ENCODE measurements around the gene PIH1D1. TPM values are rescaled to one million over a fixed set of nuclear protein-coding genes. Genes with fewer than 3 reads are reported as not detected.

Gene PIH1D1
- total RNA-seq, 1 donor from 2014 or later = 133 TPM

GRCh38 chr19:49488046-49488862 is 36.6 kb upstream of the PIH1D1 start:
- peak; percentile 85 for DNase-seq (ENCODE audit: low spot score)
- Mint-ChIP-seq H3K4me1 (peaks cover 26% of the 10 kb centered on the region), H3K9me3 (no peaks in the 10 kb centered on the region), H3K27ac (peak overlapping the region; percentile 98), H3K27me3 (ENCODE audit: insufficient read depth, low read depth) (peaks cover 9% of the 10 kb centered on the region), H3K4me3 (peak overlapping the region; percentile 98), H3K36me3 (peaks cover 33% of the 10 kb centered on the region)
- Histone ChIP-seq H3K79me2 (ENCODE audit: low read depth) (peaks cover 37% of the 10 kb centered on the region), H3K9ac (peak overlapping the region; percentile 99), H3K4me3 (peak overlapping the region; percentile 97), H3K4me1 (peaks cover 9% of the 10 kb centered on the region), H3K27ac (peak overlapping the region; percentile 87), H3K9me3 (ENCODE audit: low read depth) (no peaks in the 10 kb centered on the region), H2AFZ (replicated peaks) (no peak overlapping the region), H4K20me1 (ENCODE audit: low read depth) (peaks cover 42% of the 10 kb centered on the region), H3F3A (ENCODE audit: low read depth) (peaks cover 64% of the 10 kb centered on the region), H3K4me2 (peak overlapping the region; percentile 99), H3K36me3 (peaks cover 4% of the 10 kb centered on the region), H3K27me3 (no peaks in the 10 kb centered on the region)
- TF ChIP-seq CTCF (IDR thresholded peaks at IDR 0.05) (no peak), EZH2 (IDR thresholded peaks at IDR 0.05) (no peak), EZH2phosphoT487 (IDR thresholded peaks at IDR 0.05) (no peak)

- H2AFZ ChIP-seq (replicated peaks) = no peak within 1 kb of the TSS
- no peaks in the 10 kb centered on the region for H3K9me3 ChIP-seq (ENCODE audit: low read depth)
- peaks cover 26% of the 10 kb centered on the region for H3K4me1 Mint-ChIP-seq
- peak; percentile 100 for DNase-seq (ENCODE audit: low spot score)
- peaks cover 27% of the 10 kb centered on the region for H3K36me3 Mint-ChIP-seq
- peak within 1 kb of the TSS; percentile 99 for H3K4me2 ChIP-seq
- H3K4me3 Mint-ChIP-seq = peak within 1 kb of the TSS; percentile 98
- peak within 1 kb of the TSS; percentile 97 for H3K4me3 ChIP-seq
- peak within 1 kb of the TSS; percentile 87 for H3K27ac ChIP-seq
- H3K27ac Mint-ChIP-seq = peak within 1 kb of the TSS; percentile 98
- H3K27me3 ChIP-seq = no peaks in the 10 kb centered on the region
- no peaks in the 10 kb centered on the region for H3K9me3 Mint-ChIP-seq
- H4K20me1 ChIP-seq (ENCODE audit: low read depth) = peaks cover 42% of the 10 kb centered on the region
- TF ChIP-seq CTCF (IDR thresholded peaks at IDR 0.05) (no peak), EZH2phosphoT487 (IDR thresholded peaks at IDR 0.05) (no peak), EZH2 (IDR thresholded peaks at IDR 0.05) (no peak)
- peak within 1 kb of the TSS; percentile 99 for H3K9ac ChIP-seq
- H3K36me3 ChIP-seq = peaks cover 4% of the 10 kb centered on the region
- H3K79me2 ChIP-seq (ENCODE audit: low read depth) = peaks cover 37% of the 10 kb centered on the region
- H3K27me3 Mint-ChIP-seq (ENCODE audit: insufficient read depth, low read depth) = peaks cover 4% of the 10 kb centered on the region
- peaks cover 9% of the 10 kb centered on the region for H3K4me1 ChIP-seq
- H3F3A ChIP-seq (ENCODE audit: low read depth) = peaks cover 56% of the 10 kb centered on the region
These were observed 35.8 kb upstream of the PIH1D1 start, which contains the start of gene RPL13A for GRCh38 chr19:49487277-49488045. RPL13A (plus strand) TSS chr19:49487608; CDS start chr19:49487630, 22 bp downstream.

- H3K36me3 Mint-ChIP-seq = peaks cover 21% of the 10 kb centered on the region
- no peak for DNase-seq (ENCODE audit: low spot score)
- H3K27ac Mint-ChIP-seq = peak overlapping the region; percentile 98
- Histone ChIP-seq H3K79me2 (ENCODE audit: low read depth) (peaks cover 37% of the 10 kb centered on the region), H3K4me1 (peaks cover 9% of the 10 kb centered on the region), H3K4me3 (no peak overlapping the region), H3K9ac (no peak overlapping the region), H3K27ac (no peak overlapping the region), H3K9me3 (ENCODE audit: low read depth) (no peaks in the 10 kb centered on the region), H2AFZ (replicated peaks) (no peak overlapping the region), H3K4me2 (no peak overlapping the region), H3K27me3 (no peaks in the 10 kb centered on the region), H3F3A (ENCODE audit: low read depth) (peaks cover 50% of the 10 kb centered on the region), H3K36me3 (peaks cover 4% of the 10 kb centered on the region), H4K20me1 (ENCODE audit: low read depth) (peaks cover 40% of the 10 kb centered on the region)
- peak; percentile 25 for TF ChIP-seq CTCF (IDR thresholded peaks at IDR 0.05)
- TF ChIP-seq EZH2phosphoT487 (IDR thresholded peaks at IDR 0.05) = no peak
- H3K27me3 Mint-ChIP-seq (ENCODE audit: insufficient read depth, low read depth) = peaks cover 4% of the 10 kb centered on the region
- H3K9me3 Mint-ChIP-seq = no peaks in the 10 kb centered on the region
- H3K4me1 Mint-ChIP-seq = peaks cover 26% of the 10 kb centered on the region
- H3K4me3 Mint-ChIP-seq = peak overlapping the region; percentile 98
These were observed 35.2 kb upstream of the PIH1D1 start for GRCh38 chr19:49486710-49487276.
